HG03196 (cell line): ENCODE data around the gene KRT6B.

Source experiments
- ATAC-seq: cut with Tn5 transposase; IDR thresholded peaks from one replicate; pipeline ENCODE4 v1.9.1; 2021; ENCODE audit not compliant: unreplicated experiment

KRT6B gene

DNA sequence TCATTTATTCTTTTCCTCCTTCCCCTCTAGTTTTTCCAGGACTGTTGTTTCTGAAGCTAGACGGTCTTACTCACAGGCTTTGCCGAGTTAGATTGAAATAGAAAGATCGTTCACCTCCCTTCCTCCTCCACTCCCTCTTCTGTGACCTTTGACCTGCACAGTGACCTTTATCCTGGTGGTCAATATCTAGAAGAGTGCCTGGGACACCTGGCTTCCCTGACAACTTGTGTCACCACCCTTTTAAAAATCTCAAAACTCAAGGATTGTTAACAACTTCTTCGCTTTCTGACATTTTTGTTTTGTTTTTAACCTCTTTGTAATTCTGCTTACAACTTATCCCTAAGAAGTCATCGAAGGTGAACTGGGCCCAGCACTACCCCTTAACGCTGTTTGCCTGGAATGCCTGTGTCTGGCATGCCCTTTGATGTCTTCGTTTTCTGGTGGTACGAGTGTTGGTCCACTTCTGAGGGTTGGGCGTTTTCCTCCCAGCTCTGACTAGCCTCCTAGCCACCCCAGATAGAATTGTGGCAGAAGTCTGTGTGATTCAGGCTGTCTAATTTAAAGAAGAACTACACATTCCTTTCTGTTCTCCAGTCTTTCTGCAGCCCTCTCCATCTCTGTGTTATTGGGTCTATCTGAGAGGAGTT is 15.0 kb downstream of the KRT6B start:
- ATAC-seq: no peak

DNA sequence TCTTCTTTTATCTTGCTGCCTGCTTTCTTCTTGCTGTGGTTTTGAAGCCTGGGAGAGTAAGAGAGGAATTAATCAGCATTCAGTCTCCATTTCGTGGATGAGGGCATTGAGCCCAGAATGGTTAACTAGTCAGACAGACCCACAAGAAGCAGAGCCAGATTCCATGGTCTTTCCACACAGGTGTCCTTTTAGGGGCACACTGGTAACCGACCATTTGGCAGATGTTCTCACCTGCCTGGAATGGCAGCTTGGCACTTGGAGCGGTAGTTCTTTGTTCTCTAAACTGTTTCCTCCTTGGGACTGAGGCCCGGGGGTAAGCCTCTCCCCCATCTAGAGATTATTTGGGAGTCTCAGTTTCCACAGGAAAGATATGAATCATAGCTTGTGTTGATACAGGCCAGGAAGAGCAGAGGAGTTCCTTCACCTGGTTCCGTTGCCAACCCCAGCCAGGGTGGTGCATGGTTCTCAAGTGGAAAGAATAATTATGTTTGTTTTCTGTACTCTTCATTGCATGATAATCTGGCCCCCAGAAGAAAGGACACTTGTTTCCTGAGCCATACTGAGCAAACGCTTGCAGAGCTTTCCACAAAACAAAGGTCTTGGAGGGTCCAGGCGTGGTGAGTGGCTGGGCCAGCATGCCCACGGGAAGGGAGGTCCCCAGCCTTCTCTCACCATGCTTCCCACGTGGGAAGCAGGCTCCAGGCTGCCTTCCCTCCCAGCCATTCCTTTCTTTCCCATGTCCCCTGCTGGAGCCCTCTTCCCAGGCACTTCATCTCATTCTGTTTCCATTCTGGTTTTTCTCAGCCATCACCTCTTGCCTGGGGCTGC is 15.7 kb downstream of the KRT6B start:
- ATAC-seq: no peak

DNA sequence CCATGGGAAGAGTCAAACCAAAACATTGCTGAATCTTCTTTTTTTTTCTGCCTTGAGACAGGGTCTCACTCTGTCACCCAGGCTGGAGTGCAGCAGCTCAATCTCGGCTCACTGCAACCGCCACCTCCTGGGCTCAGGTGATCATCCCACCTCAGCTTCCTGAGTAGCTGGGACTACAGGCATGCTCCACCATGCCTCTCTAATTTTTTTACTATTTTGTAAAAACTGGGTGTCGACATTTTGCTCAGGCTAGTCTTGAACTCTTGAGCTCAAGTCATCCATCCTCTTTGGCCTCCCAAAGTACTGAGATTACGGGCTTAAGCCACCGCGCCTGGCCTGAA is 16.3 kb downstream of the KRT6B start:
- ATAC-seq: no peak

DNA sequence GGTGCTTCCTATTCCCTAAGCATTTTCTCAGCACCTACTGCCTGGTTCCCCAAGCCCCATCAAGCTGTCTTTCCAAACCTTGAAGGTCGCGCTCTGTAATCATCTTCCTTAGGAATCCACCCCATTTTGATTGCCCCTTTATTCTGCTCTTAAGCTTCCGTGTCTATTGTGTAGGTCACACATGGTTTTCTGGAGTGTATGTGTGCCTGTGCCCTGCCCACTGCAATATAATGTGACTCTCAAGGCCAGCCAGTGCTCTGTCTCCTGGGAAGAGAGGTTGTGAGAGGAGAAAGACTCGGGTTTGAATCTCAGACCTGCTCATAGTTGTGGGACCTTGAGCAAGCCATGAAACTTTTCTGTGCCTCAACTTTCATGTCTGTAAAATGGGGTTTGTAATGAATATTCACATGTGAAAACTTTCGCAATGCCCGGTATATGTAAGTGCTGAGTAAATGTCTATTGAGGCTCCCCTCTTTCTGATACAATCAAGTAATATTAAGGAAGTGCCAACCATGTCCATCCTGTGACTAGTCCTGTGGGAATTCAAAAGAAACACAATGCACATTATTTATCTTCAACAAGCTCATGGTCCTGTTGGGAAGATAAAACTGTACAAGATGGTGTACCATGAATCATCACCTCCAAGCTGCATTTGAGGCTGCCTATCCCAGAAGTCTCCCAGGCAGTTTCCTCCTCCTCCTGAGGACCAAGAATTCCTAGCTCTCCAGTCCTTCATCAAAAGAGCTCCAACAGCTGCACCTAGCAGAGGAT is 17.0 kb downstream of the KRT6B start:
- ATAC-seq: no peak

DNA sequence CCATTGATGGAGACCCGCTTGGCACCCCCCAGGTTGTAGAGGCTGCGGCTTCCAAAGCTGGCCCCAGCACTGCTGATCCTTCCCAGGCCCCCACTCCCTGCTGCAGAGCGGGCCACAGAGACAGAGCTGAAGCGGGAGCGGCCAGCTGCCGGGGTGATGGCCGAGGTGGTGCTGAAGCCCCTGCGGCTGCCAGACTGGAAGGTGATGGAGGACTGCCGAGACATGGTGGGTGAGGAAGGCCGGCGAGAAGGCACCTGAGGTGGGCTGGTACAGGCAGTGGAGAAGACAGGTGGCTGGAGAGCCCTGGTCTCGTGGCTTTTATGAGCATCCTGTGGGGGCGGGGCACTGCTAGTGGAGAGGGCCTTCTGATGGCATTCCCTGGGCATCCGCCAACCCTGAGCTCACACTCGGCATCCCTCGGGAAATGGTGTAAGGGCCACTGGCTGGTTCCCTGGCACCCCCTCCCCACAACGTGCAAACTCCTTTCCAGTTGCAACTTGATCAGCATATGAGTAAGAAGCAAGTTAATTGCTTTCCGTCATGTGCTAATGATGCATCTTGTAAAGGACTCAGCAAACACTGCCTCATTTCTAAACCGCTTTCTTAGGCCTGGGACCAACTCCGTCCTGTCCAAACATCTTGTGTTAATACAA is 17.7 kb downstream of the KRT6B start, which contains the start of gene KRT75:
Gene KRT75 (minus strand): TSS at position 291 of the 653 bp plus-strand sequence. CDS start 67 bp downstream, at position 224.
- no peak for ATAC-seq

DNA sequence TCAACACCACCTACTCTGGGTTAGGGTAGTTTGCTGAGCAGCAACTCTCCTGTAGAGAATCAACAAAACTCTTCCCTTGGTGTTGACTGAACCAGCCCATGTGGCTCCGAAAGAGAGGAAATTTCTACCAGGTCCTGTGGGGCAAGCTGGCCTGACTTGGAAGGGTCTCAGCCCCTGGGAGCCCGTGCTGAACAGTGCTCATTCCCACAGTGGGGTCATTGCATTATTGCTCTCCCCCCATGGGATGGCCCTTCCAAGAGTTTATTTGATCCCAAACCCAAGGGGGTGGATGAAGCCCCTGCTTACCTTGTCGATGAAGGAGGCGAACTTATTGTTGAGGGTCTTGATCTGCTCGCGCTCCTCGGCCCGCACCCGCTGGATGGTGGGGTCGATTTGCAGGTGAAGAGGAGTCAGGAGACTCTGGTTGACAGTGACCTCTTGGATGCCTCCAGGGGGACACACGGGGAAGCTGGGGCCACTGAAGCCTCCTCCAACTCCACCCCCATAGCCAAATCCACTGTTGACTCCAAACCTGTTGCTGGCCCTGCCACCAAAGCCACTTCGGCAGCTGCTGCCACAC is 18.4 kb downstream of the KRT6B start:
- ATAC-seq: no peak

DNA sequence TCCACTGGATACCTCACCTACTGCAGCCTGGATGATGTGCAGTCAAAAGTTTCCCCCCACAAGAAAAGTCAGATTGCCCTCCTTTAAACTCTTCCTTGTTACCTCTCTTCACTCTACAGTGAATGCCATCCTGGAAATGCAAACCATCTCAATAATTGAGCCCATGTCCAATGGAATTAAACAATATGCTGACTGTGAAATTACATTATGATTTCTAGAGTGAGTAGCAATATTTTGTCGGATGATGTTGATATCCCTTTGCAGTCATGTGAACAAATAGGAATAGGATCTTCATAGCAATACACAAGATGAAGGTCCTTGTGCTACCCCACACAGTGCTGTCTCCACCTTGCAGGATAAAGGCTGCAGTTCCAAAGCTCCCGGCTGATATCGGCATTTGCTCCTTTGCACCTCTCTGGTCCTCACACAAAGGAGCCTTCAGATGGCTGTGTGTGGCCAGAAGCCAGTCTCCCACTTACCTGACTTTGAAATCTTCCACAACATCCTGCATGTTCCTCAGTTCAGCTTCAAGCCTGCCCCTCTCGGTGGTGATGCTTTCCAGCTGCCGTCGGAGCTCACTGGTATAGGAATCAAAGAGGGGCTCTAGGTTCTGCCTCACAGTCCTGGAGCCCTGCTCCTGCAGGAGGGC is 19.3 kb downstream of the KRT6B start:
- ATAC-seq: no peak

DNA sequence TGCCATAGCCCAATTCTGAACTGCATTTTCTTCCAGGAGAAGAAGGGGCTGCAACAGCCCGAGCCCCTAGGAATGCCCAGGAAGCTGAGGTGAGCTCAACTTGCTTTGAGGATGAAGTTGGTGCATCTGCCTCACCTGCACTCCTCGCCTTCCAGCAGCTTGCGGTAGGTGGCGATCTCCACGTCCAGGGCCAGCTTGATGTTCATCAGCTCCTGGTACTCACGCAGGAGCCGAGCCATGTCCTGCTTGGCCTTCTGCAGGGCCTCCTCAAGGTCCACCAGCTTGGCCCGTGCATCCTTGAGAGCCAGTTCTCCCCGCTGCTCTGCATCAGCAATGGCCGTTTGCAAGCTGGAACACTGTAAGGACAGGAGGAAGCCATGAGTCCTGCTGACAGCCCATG is 23.8 kb downstream of the KRT6B start:
- no peak for ATAC-seq

DNA sequence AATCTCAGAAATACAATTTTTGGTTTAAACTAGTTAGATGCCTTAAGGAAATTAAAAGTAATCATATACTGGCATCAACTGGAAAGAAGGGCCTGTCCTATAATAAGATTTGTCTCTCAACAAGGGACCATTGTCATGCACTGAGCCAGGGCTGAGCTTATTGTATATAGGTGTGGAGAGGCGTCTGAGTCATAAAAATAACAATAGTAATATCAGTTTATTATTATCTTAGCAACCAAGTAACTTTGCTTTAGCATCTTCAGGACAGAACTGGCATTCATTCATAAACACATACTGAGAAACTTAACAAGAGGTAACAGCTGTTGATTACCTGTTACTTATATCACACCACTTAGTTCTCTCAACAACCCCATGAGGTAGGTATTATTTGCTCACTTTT is 24.9 kb downstream of the KRT6B start:
- no peak for ATAC-seq

DNA sequence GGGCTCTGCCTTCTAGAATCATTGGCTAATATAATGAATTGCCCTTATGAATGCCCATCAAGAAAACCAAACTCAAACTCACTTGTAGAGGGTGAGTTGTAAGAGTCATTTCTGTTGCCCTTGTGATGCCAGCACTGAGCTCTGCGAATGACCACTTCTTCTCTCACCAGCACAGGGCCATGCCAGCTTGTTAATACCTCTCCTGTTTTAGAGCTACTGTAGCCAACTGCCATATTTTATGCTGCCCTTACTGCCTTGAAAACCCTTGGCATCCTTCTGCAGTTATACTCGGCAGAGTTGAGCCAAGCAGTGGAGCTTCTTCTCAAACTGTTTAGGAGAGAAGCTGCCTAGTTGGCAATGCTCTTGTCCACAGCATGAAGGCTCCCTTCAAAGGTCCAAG is 25.9 kb downstream of the KRT6B start:
- ATAC-seq: no peak

DNA sequence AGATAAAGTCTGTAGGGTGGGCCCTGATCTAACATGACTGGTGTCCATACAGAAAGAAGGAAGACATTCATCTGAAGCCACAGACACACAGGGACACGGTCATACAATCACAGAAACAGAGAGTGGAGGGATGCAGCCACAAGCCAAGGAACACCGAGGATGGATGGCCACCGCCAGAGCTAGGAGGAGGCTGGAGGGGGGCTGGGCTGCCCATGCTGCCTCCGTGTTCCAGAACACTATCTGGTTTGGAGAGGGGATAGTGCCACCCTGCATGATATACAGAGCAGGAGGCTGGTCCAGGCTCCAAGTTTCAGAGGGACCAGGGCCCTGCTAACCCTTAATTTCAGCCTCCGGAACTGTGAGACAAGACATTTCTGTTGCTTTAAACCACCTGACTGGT is 26.5 kb downstream of the KRT6B start:
- ATAC-seq: no peak

DNA sequence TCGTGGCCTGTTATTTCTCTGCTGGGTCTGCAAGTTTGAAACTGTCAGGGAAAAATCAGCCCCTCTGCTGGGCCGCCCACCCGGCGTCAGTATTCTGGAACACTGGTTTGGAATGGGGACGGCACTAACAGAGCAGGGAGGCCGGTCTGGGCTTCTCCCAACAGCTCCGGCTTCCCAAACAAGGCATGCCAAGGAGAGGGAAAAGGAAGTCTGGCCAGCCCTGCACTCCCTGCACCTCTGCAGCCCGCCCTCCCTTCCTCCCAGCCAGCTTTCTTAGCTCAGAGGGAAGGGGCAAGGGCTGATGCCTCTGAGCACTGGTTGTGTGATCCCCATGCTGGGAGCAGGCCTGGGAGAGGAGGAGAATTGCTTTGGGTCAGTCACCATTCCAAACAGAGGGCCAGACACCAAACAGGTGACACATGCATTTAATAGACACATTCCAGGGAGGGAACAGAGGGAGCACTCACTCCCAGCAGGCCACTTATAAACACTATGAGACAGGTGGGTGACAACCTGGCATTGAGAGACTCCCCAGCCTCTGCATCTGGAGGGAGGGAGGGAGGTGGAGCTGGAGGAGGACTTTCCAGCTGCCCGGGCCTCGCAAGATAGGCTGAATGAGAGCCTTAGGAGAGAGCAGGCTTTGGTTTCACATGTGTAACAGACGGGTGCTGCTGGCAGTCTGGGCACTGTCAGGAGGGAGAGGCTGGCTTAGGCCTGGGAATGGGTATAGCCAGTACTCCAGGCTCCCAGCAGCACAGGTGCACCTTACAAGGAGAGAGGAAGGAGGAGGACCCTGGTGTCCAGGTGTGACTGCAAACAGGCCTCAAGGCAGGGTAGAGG is 28.1 kb downstream of the KRT6B start:
- ATAC-seq: no peak

DNA sequence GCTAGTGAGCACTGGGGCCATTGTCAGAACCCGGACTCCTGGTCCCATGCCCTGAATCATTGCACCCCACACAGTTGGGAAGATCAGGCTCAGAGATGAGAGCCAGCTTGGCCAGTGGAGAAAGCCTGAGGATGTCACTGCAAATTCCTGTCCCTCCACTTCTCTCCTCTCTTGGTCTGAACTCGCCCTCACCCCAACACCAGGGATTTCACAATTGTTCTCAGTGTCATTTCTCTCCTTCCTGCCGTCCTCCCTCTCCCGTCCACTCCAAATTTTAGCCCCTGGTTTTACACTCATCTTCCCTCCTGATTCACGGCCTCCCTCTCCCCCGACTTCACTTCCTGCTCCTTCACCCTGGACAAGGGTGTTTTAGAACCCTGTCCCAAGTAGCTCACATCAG is 28.9 kb downstream of the KRT6B start:
- ATAC-seq: no peak

DNA sequence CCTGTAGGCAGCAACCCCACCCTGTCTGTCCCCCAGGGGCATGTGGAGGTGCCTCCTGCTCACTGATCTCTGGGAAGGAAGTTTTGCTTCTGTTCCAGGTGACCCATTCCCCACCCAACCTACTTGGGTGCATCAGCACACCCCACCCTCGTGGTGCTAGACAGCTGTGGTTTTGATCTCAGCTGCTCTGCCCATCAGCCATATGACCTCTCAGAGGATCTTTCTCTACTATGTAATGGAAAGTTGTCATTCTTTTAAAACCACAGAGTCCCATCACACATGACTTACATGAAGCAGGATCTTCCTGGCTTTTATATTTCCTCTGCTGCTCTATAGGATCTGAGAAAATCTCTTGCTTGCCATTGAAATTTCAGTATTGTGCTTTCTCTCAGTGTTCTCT is 32.3 kb downstream of the KRT6B start:
- no peak for ATAC-seq

DNA sequence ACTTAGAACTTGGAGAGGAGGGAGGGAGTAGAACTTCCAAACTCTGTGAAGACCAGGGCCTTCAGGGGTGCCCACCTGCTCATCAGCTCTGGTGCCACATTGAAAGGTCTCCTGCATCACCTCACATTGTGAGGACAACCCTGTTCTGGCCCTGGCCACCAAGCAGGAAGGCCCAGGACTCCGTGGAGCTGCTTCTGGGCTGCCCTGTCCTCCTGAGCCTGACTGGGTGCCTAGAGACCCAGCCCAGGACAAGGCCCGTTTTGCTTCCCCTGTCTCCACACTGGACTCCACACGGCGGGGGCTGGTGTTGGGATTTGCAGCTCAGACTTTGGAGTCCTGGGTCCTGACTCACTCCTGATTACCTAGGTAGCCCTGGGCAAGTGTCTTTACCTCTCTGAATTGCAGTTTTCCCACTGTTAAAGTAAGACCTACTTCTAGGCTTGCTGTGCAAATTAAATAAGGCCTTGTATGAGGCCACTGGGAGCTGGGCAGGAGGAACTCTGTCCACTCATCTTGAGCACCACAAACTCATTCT is 33.3 kb downstream of the KRT6B start:
- no peak for ATAC-seq

DNA sequence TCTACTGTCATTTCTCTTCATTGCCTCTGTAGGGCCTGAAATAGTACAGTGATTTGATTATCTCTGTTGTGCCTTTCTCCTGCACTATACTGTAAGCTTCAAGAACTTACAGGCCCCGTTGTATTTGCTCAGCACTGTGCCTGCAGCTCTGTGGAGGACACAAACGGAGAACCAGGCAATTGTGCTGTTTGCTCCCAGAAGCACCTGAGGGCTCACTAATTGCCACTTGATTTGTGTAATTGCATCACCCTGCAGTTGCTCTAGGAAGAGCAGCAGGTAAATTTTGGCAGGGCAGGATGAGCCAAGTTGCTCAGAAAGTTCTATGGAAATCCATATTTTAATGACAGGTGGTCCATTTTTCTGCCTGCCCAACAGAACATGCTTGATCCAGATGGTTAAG is 34.2 kb downstream of the KRT6B start:
- ATAC-seq: no peak

DNA sequence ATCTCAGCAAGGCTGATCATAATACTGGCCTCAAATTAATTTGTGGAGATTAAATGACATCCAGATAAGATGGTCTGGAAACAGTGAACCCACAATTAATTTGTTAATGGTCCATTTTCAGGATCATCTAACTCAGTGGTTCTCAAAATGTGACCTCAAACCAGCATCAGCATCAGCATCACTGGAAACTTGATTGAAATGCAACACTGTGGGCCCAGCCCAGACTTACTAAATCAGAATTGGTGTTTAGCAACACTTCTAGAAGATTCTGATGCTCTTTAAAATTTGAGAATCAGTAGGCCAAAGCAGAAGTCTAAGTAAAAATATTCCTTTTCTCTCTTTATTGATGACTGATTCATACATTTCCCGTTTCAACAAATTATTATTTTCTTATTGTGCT is 35.2 kb downstream of the KRT6B start:
- ATAC-seq: no peak

DNA sequence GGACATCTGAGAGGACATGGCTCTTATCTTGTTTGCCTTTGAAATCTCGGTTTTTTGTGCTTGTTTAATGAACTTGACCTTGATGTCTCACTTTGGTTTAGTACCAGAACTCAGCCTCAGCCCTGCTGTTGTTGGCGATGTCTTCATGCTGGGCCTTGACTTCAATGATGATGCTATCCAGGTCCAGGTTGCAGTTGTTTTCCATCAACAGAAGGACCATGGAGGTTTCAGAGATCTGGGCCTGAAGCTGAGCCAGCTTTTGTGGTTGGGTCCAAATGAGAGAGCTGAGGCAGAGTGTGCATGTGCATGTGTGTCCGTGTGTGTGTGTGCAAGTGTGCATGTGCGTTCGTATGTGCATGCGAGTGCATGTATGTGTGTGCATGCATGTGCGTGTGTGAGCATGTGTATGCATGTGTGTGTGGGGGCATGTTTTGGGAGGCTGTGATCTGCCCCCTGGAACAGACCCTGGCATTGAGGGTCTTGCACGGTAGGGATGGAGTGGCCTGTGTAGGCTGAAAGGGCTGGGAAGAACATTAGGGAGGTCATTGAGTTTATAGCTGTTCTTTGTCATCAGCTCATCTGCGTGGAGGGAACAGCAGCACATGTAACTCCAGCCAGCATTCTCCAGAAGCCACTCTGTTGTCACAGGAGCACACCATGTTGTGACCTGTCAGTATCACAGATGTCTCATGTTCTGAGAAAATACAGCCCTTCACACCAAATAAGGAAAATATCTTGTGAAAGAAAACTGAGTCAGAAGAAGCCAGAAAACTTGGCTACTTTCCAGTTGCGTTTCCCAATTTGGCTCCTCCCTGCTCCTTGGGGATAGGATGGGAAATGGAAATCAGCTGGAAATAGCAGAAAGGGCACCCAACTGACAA is 35.8 kb downstream of the KRT6B start:
- ATAC-seq: no peak
